ENCODE results near the gene RPS19BP1. TPM values are rescaled to one million over a fixed set of nuclear protein-coding genes. Genes with fewer than 3 reads are reported as not detected.

Gene RPS19BP1
- polyA plus RNA-seq, 1 of the 3 experiments (the other 2 are of a cell fraction), result 97.2 TPM

DNA sequence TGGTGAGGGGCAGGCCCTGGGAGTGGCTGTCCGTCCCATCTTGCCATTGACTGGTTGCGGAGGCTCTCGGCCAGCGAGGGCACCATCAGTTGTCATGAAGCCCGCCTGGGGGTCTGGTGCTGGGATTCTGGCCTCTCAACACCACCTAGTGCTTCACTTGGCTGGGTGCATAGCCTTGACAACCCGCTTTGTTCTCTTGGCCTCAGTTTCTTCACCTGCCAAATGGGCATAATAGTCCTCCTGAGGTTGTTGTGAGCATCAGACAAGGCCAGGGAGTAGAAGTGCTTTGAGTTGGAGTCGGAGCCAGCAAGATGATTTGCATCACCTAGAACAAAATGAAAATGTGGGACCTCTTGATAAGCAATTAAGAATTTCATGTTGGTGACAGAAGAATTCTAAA is 36.5 kb upstream of the RPS19BP1 start:
- WGBS (ENCODE audit: low lambda C conversion rate), result 75% methylated on average over 3 of the region's 7 CpGs
- H3K9me2 ChIP-seq, result no peaks in the 10 kb centered on the region
- ChIA-PET POLR2A (no interaction called here), CTCF (no interaction called here)
- no peaks in the 10 kb centered on the region for H3K9me3 ChIP-seq
- no peak overlapping the region for H3K9ac ChIP-seq
- no peaks in the 10 kb centered on the region for H3K27me3 ChIP-seq (ENCODE audit: insufficient read depth)
- no peak overlapping the region for H3K4me2 ChIP-seq
- H3K4me1 ChIP-seq (ENCODE audit: control insufficient read depth in 1 of 2, insufficient read depth in 2 of 2, low read depth in 1 of 2, low read length in 1 of 2), result no peaks in the 10 kb centered on the region
- no peaks in the 10 kb centered on the region for H3K79me2 ChIP-seq (ENCODE audit: insufficient read depth)
- H3F3A ChIP-seq (replicated peaks; ENCODE audit: insufficient read depth), result no peaks in the 10 kb centered on the region
- no peak overlapping the region for H3K27ac ChIP-seq (ENCODE audit: low read depth in 2 of 2, low read length in 1 of 2)
- no peak overlapping the region for H3K4me3 ChIP-seq (ENCODE audit: low read depth in 2 of 2, low read length in 1 of 2)
- H2AFZ ChIP-seq (ENCODE audit: low read depth), result no peak overlapping the region
- no peak for TF ChIP-seq CHD2 (IDR thresholded peaks at IDR 0.05; ENCODE audit: low read length, partially characterized antibody)
- TF ChIP-seq, protein P1, sequence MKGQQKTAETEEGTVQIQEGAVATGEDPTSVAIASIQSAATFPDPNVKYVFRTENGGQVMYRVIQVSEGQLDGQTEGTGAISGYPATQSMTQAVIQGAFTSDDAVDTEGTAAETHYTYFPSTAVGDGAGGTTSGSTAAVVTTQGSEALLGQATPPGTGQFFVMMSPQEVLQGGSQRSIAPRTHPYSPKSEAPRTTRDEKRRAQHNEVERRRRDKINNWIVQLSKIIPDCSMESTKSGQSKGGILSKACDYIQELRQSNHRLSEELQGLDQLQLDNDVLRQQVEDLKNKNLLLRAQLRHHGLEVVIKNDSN (IDR thresholded peaks at IDR 0.05; ENCODE audit: borderline replicate concordance, low read depth), result no peak
- TF ChIP-seq RCOR1 (IDR thresholded peaks at IDR 0.05; ENCODE audit: low read length), result no peak
- no peak for TF ChIP-seq ELF1 (IDR thresholded peaks at IDR 0.05)
- no peak for TF ChIP-seq FOXM1 (IDR thresholded peaks at IDR 0.05; ENCODE audit: low read depth)
- TF ChIP-seq EP300 (IDR thresholded peaks at IDR 0.05; ENCODE audit: borderline replicate concordance in 1 of 2, low read depth in 1 of 2, low read length in 1 of 2), result no peak
- no peak for TF ChIP-seq NFIC (IDR thresholded peaks at IDR 0.05; ENCODE audit: borderline replicate concordance)
- DNase-seq, result no peak
- H4K20me1 ChIP-seq (ENCODE audit: insufficient read depth), result no peaks in the 10 kb centered on the region
- H3K36me3 ChIP-seq (replicated peaks in 1 of 2; ENCODE audit: control insufficient read depth in 1 of 2, insufficient read depth in 2 of 2, low read length in 1 of 2), result no peaks in the 10 kb centered on the region

- Histone ChIP-seq H3K4me2 (no peak overlapping the region), H3K79me2 (ENCODE audit: insufficient read depth) (no peaks in the 10 kb centered on the region), H3K4me3 (ENCODE audit: low read depth in 2 of 2, low read length in 1 of 2) (no peak overlapping the region), H4K20me1 (ENCODE audit: insufficient read depth) (no peaks in the 10 kb centered on the region), H3K36me3 (replicated peaks in 1 of 2; ENCODE audit: control insufficient read depth in 1 of 2, insufficient read depth in 2 of 2, low read length in 1 of 2) (no peaks in the 10 kb centered on the region), H3F3A (replicated peaks; ENCODE audit: insufficient read depth) (no peaks in the 10 kb centered on the region), H3K9ac (no peak overlapping the region), H3K9me2 (no peaks in the 10 kb centered on the region), H3K9me3 (no peaks in the 10 kb centered on the region), H2AFZ (ENCODE audit: low read depth) (no peak overlapping the region), H3K4me1 (ENCODE audit: control insufficient read depth in 1 of 2, insufficient read depth in 2 of 2, low read depth in 1 of 2, low read length in 1 of 2) (no peaks in the 10 kb centered on the region), H3K27ac (ENCODE audit: low read depth in 2 of 2, low read length in 1 of 2) (no peak overlapping the region), H3K27me3 (ENCODE audit: insufficient read depth) (no peaks in the 10 kb centered on the region)
- DNase-seq, result no peak
- POLR2A ChIA-PET, result no interaction called here
- CTCF ChIA-PET, result no interaction called here
- 89% methylated on average over 6 of the region's 19 CpGs for WGBS (ENCODE audit: low lambda C conversion rate)
- TF ChIP-seq MXI1 (IDR thresholded peaks at IDR 0.05; ENCODE audit: low read depth, low read length), result no peak
- TF ChIP-seq GATA2 (CRISPR knock-in tag; IDR thresholded peaks at IDR 0.05), result no peak
- no peak for TF ChIP-seq REST (IDR thresholded peaks at IDR 0.05; ENCODE audit: low read depth, low read length)
- TF ChIP-seq CTCF (IDR thresholded peaks at IDR 0.05), result no peak
- TF ChIP-seq PBX3 (IDR thresholded peaks at IDR 0.05), result no peak
- TF ChIP-seq, protein P2, sequence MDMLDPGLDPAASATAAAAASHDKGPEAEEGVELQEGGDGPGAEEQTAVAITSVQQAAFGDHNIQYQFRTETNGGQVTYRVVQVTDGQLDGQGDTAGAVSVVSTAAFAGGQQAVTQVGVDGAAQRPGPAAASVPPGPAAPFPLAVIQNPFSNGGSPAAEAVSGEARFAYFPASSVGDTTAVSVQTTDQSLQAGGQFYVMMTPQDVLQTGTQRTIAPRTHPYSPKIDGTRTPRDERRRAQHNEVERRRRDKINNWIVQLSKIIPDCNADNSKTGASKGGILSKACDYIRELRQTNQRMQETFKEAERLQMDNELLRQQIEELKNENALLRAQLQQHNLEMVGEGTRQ (IDR thresholded peaks at IDR 0.05; ENCODE audit: borderline replicate concordance, low read depth, low read length), result no peak
- TF ChIP-seq CHD2 (IDR thresholded peaks at IDR 0.05; ENCODE audit: low read length, partially characterized antibody), result no peak
- no peak for TF ChIP-seq EZH2phosphoT487 (IDR thresholded peaks at IDR 0.05; ENCODE audit: borderline replicate concordance, low read depth)
- TF ChIP-seq RXRA (IDR thresholded peaks at IDR 0.05; ENCODE audit: borderline replicate concordance, low read depth), result no peak
- TF ChIP-seq RFX5 (IDR thresholded peaks at IDR 0.05; ENCODE audit: low read length), result no peak
- no peak for TF ChIP-seq SMC3 (IDR thresholded peaks at IDR 0.05; ENCODE audit: low read depth, low read length)
- TF ChIP-seq, protein P1 (IDR thresholded peaks at IDR 0.05; ENCODE audit: borderline replicate concordance, low read depth), result no peak
- no peak for TF ChIP-seq MEF2A (IDR thresholded peaks at IDR 0.05; ENCODE audit: borderline replicate concordance, low read depth)
These were observed 35.9 kb upstream of the RPS19BP1 start for GRCh38 chr22:39568278-39568981.

All from SK-N-SH (cell line).